SU-DHL-6 (cell line): ENCODE measurements around the gene ATP6V1G2.
"Not testable (repeated sequence)": the region's sequence is repeated elsewhere in the genome, so short reads cannot be mapped to it uniquely, and the experiment has no call there.

Source experiments
- H2AFZ ChIP-seq: fragments of 200-600 bp; sonication (generic); 2 replicates; pipeline ENCODE4 v1.6.1; 2014; ENCODE audit warnings: low read depth, mild to moderate bottlenecking, moderate library complexity, mixed read lengths, antibody characterized with exemption, low read length; ENCODE audit not compliant: severe bottlenecking
- H3F3A ChIP-seq: fragments of 200-600 bp; shearing (Covaris generic); 2 replicates; pipeline ENCODE4 v1.6.0; 2016; ENCODE audit warnings: antibody characterized with exemption, mild to moderate bottlenecking; ENCODE audit not compliant: insufficient read depth
- H3K27ac ChIP-seq: fragments of 200-600 bp; sonication (generic); 2 replicates; pipeline ENCODE4 v1.5.1; 2016; ENCODE audit warnings: low read depth, mild to moderate bottlenecking, low read length, moderate library complexity, mixed read lengths
- H3K27me3 ChIP-seq: fragments of 200-600 bp; sonication (generic), shearing (Covaris generic); 2 replicates; pipeline ENCODE4 v1.6.0; 2014; ENCODE audit warnings: mild to moderate bottlenecking, low read length
- H3K36me3 ChIP-seq: fragments of 200-600 bp; sonication (generic); 2 replicates; pipeline ENCODE4 v1.6.1; 2014; ENCODE audit warnings: mild to moderate bottlenecking, low read length, mixed read lengths
- H3K4me2 ChIP-seq: fragments of 300-600, 200-600 bp; shearing (Covaris generic), sonication (generic); 2 replicates; pipeline ENCODE4 v1.6.0; 2014; ENCODE audit warnings: low read length, low read depth, mild to moderate bottlenecking; ENCODE audit not compliant: poor library complexity, severe bottlenecking
- H3K4me3 ChIP-seq: fragments of 200-600 bp; sonication (generic); 2 replicates; pipeline ENCODE4 v1.5.1; 2014; ENCODE audit warnings: antibody characterized with exemption, low read length, mild to moderate bottlenecking, mixed read lengths; ENCODE audit not compliant: insufficient read depth, poor library complexity, severe bottlenecking
- H3K79me2 ChIP-seq: fragments of 200-600 bp; sonication (generic); 2 replicates; pipeline ENCODE4 v1.6.1; 2014; ENCODE audit warnings: mild to moderate bottlenecking, low read length, moderate library complexity; ENCODE audit not compliant: insufficient read depth
- H3K9ac ChIP-seq: fragments of 200-600 bp; sonication (generic); 2 replicates; pipeline ENCODE4 v1.7.0; 2014; ENCODE audit warnings: mild to moderate bottlenecking, low read length
- H3K9me2 ChIP-seq: fragments of 200-600 bp; sonication (generic); replicated peaks from 2 replicates; pipeline ENCODE4 v1.6.1; 2014; ENCODE audit warnings: low read length; ENCODE audit not compliant: insufficient read depth
- H3K9me3 ChIP-seq: fragments of 200-600 bp; sonication (generic); 2 replicates; pipeline ENCODE4 v1.6.1; 2014; ENCODE audit warnings: low read length, mixed read lengths; ENCODE audit not compliant: insufficient read depth
- H4K20me1 ChIP-seq: fragments of 200-600 bp; sonication (generic); 2 replicates; pipeline ENCODE4 v1.6.1; 2014; ENCODE audit warnings: low read depth, mild to moderate bottlenecking, antibody characterized with exemption, low read length, moderate library complexity, mixed read lengths
- CTCF ChIP-seq: fragments of 200-600 bp; sonication (generic); IDR thresholded peaks from one replicate; pipeline ENCODE4 v1.5.1; 2017; ENCODE audit warnings: antibody characterized with exemption, mild to moderate bottlenecking, low read length, moderate library complexity; ENCODE audit not compliant: insufficient read depth, poor library complexity, severe bottlenecking
- EZH2phosphoT487 ChIP-seq: fragments of 200-600 bp; sonication (generic), shearing (Covaris generic); conservative IDR thresholded peaks from 2 replicates; pipeline ENCODE4 v1.6.1; 2018; ENCODE audit warnings: mild to moderate bottlenecking, antibody characterized with exemption, low read length, moderate library complexity, mixed read lengths

The ATP6V1G2 gene

GRCh38 chr6:31521835-31522234, 24.6 kb downstream of the ATP6V1G2 start:
- H3K36me3 ChIP-seq: no peaks in the 10 kb centered on the region
- H3K79me2 ChIP-seq: no peaks in the 10 kb centered on the region

GRCh38 chr6:31513456-31514165, 32.8 kb downstream of the ATP6V1G2 start:
- Histone ChIP-seq H3F3A (peaks cover 22% of the 10 kb centered on the region), H3K27me3 (no peaks in the 10 kb centered on the region), H3K4me3 (no peak overlapping the region), H3K4me2 (no peak overlapping the region), H2AFZ (no peak overlapping the region), H3K9ac (no peak overlapping the region), H3K9me2 (no peaks in the 10 kb centered on the region), H3K9me3 (no peaks in the 10 kb centered on the region), H3K27ac (no peak overlapping the region), H4K20me1 (no peaks in the 10 kb centered on the region), H3K79me2 (no peaks in the 10 kb centered on the region), H3K36me3 (peaks cover 14% of the 10 kb centered on the region; the same call in 1 of the 2 replicates)
- TF ChIP-seq CTCF (no peak), EZH2phosphoT487 (no peak)

More at GRCh38 chr6:31521835-31522234, 24.6 kb downstream of the ATP6V1G2 start:
- no peaks in the 10 kb centered on the region for H4K20me1 ChIP-seq
- H2AFZ ChIP-seq: no peak overlapping the region
- TF ChIP-seq CTCF: no peak
- TF ChIP-seq EZH2phosphoT487: no peak
- H3K9me3 ChIP-seq: no peaks in the 10 kb centered on the region
- no peak overlapping the region for H3K9ac ChIP-seq
- no peak overlapping the region for H3K4me2 ChIP-seq
- H3K4me3 ChIP-seq: no peak overlapping the region
- no peaks in the 10 kb centered on the region for H3K9me2 ChIP-seq
- no peaks in the 10 kb centered on the region for H3K27me3 ChIP-seq
- H3F3A ChIP-seq: 0 out of 2 replicates have a peak, but pooled peaks cover 2% of the 10 kb centered on the region
- no peak overlapping the region for H3K27ac ChIP-seq

- H3K9me3 ChIP-seq: no peaks in the 10 kb centered on the region
- H3F3A ChIP-seq: peaks cover 22% of the 10 kb centered on the region
- H3K27me3 ChIP-seq: no peaks in the 10 kb centered on the region
- no peak overlapping the region for H3K4me2 ChIP-seq
- no peak overlapping the region for H3K27ac ChIP-seq
- no peaks in the 10 kb centered on the region for H3K9me2 ChIP-seq
- TF ChIP-seq CTCF (no peak), EZH2phosphoT487 (no peak)
- no peak overlapping the region for H3K4me3 ChIP-seq
- no peak overlapping the region for H3K9ac ChIP-seq
- H3K36me3 ChIP-seq: peaks cover 29% of the 10 kb centered on the region
- peaks cover 3% of the 10 kb centered on the region; the same call in 1 of the 2 replicates for H4K20me1 ChIP-seq
- H3K79me2 ChIP-seq: peaks cover 17% of the 10 kb centered on the region
- no peak overlapping the region for H2AFZ ChIP-seq
Measured at GRCh38 chr6:31510007-31510406, 36.4 kb downstream of the ATP6V1G2 start.

GRCh38 chr6:31509036-31509435, 37.4 kb downstream of the ATP6V1G2 start:
- H3K4me2 ChIP-seq, H4K20me1 ChIP-seq, H3K9me3 ChIP-seq, H3K9me2 ChIP-seq, H2AFZ ChIP-seq, H3K27ac ChIP-seq, H3K9ac ChIP-seq, H3K4me3 ChIP-seq, H3K27me3 ChIP-seq: not testable (repeated sequence)
- Histone ChIP-seq H3K36me3 (peaks cover 29% of the 10 kb centered on the region), H3K79me2 (peaks cover 26% of the 10 kb centered on the region), H3F3A (peaks cover 18% of the 10 kb centered on the region)
